DND-41 (cell line): ENCODE data around the gene DNAH2.

Source experiments
- ATAC-seq: fragments of 200-7000 bp; cut with Tn5 transposase; 3 replicates; pipeline ENCODE4 v1.9.1; 2021; ENCODE audit warnings: low read depth; ENCODE audit not compliant: insufficient read depth
- DNase-seq: peaks from one replicate; pipeline ENCODE4 v3.0.0-alpha.2; 2020
- H2AFZ ChIP-seq: 2 replicates; pipeline ENCODE4 v1.6.0; 2012; ENCODE audit warnings: low read depth, low read length
- H3K27ac ChIP-seq: 2 replicates; pipeline ENCODE4 v1.5.1; 2012; ENCODE audit warnings: low read length, inconsistent platforms
- H3K27me3 ChIP-seq: fragments of 200-600 bp; sonication (generic); 2 replicates; pipeline ENCODE4 v1.6.0; 2012; ENCODE audit warnings: low read length, mild to moderate bottlenecking, inconsistent platforms; ENCODE audit not compliant: insufficient read depth, poor library complexity
- H3K36me3 ChIP-seq: 2 replicates; pipeline ENCODE4 v1.5.1; 2012; ENCODE audit warnings: low read length, inconsistent platforms; ENCODE audit not compliant: insufficient read depth
- H3K4me1 ChIP-seq: 2 replicates; pipeline ENCODE4 v1.5.1; 2012; ENCODE audit warnings: mild to moderate bottlenecking, low read length; ENCODE audit not compliant: insufficient read depth
- H3K4me2 ChIP-seq: 2 replicates; pipeline ENCODE4 v1.6.0; 2012; ENCODE audit warnings: mild to moderate bottlenecking, moderate library complexity, low read length, inconsistent platforms; ENCODE audit not compliant: insufficient read depth
- H3K4me3 ChIP-seq, 2 experiments: fragments of 200-600 bp in 1 of 2; shearing (Covaris generic) in 1 of 2; 2 replicates each; pipeline ENCODE4 v1.5.1; 2012 to 2016; ENCODE audit warnings: inconsistent platforms in 2 of 2, low read length in 2 of 2, mild to moderate bottlenecking in 2 of 2, low read depth in 1 of 2, moderate library complexity in 1 of 2
- H3K79me2 ChIP-seq: 2 replicates; pipeline ENCODE4 v1.6.0; 2012; ENCODE audit warnings: low read length, inconsistent platforms; ENCODE audit not compliant: insufficient read depth
- H3K9ac ChIP-seq: 2 replicates; pipeline ENCODE4 v1.6.0; 2012; ENCODE audit warnings: low read depth, mild to moderate bottlenecking, inconsistent platforms, low read length, moderate library complexity
- H3K9me3 ChIP-seq: 2 replicates; pipeline ENCODE4 v1.5.1; 2012; ENCODE audit warnings: low read length, moderate library complexity, mild to moderate bottlenecking, inconsistent platforms; ENCODE audit not compliant: insufficient read depth, severe bottlenecking
- H4K20me1 ChIP-seq: 2 replicates; pipeline ENCODE4 v1.6.0; 2012; ENCODE audit warnings: low read length; ENCODE audit not compliant: insufficient read depth
- EZH2 ChIP-seq: IDR thresholded peaks from 3 replicates; pipeline ENCODE4 v1.6.1; 2012; ENCODE audit warnings: borderline replicate concordance, low read depth, mild to moderate bottlenecking, moderate library complexity, low read length, inconsistent platforms; ENCODE audit not compliant: severe bottlenecking
- TF ChIP-seq, protein P1 (sequence below): IDR thresholded peaks from 2 replicates; pipeline ENCODE4 v1.5.1; 2012; ENCODE audit warnings: borderline replicate concordance, low read length, moderate library complexity, mild to moderate bottlenecking; ENCODE audit not compliant: poor library complexity, severe bottlenecking; ENCODE audit errors: extremely low read depth

DNAH2 gene

GRCh38 chr17:7769854-7770253 is 52.3 kb downstream of the DNAH2 start:
- H4K20me1 ChIP-seq = no peaks in the 10 kb centered on the region
- no peaks in the 10 kb centered on the region for H3K79me2 ChIP-seq
- H3K36me3 ChIP-seq = no peaks in the 10 kb centered on the region
- H3K4me3 ChIP-seq = no peak overlapping the region
- DNase-seq = no peak
- H3K27me3 ChIP-seq = peaks cover 33% of the 10 kb centered on the region
- H3K27ac ChIP-seq = no peak overlapping the region
- H3K4me2 ChIP-seq = no peak overlapping the region
- no peak for ATAC-seq
- H2AFZ ChIP-seq = no peak overlapping the region
- H3K4me1 ChIP-seq = no peaks in the 10 kb centered on the region
- no peak for TF ChIP-seq EZH2
- TF ChIP-seq, protein P1, sequence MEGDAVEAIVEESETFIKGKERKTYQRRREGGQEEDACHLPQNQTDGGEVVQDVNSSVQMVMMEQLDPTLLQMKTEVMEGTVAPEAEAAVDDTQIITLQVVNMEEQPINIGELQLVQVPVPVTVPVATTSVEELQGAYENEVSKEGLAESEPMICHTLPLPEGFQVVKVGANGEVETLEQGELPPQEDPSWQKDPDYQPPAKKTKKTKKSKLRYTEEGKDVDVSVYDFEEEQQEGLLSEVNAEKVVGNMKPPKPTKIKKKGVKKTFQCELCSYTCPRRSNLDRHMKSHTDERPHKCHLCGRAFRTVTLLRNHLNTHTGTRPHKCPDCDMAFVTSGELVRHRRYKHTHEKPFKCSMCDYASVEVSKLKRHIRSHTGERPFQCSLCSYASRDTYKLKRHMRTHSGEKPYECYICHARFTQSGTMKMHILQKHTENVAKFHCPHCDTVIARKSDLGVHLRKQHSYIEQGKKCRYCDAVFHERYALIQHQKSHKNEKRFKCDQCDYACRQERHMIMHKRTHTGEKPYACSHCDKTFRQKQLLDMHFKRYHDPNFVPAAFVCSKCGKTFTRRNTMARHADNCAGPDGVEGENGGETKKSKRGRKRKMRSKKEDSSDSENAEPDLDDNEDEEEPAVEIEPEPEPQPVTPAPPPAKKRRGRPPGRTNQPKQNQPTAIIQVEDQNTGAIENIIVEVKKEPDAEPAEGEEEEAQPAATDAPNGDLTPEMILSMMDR = no peak
- H3K9ac ChIP-seq = no peak overlapping the region
- H3K9me3 ChIP-seq = no peaks in the 10 kb centered on the region

DNA sequence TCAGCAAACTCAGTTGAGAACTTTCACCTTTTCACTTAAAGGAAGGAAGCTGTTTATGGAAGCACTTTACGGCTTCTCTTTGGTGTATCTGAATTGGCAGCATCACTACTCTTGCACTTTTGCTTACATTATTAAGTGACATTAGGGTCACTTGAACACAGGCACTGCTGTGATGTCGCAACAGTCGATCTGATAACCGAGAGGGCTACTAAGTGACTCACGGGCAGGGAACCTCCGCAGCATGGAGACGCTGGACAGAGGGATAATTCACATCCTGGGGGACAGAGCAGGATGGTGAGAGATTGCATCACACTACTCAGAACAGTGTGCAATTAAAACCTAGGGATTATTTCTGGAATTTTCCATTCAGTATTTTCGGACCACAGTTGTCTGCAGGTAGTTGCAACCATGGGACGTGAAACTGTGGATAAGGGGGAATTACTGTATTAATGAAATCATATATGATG is 56.5 kb downstream of the DNAH2 start:
- no peak for ATAC-seq
- Histone ChIP-seq H4K20me1 (no peaks in the 10 kb centered on the region), H3K4me1 (no peaks in the 10 kb centered on the region), H3K9ac (no peak overlapping the region), H3K79me2 (no peaks in the 10 kb centered on the region), H3K9me3 (no peaks in the 10 kb centered on the region), H3K4me2 (no peak overlapping the region), H3K27me3 (peaks cover 43% of the 10 kb centered on the region), H3K27ac (no peak overlapping the region), H3K4me3 (no peak overlapping the region), H2AFZ (no peak overlapping the region), H3K36me3 (no peaks in the 10 kb centered on the region)
- no peak for DNase-seq
- TF ChIP-seq, protein P1 = no peak
- TF ChIP-seq EZH2 = no peak

GRCh38 chr17:7775051-7775450 is 57.5 kb downstream of the DNAH2 start:
- H3K27ac ChIP-seq = no peak overlapping the region
- no peak overlapping the region for H2AFZ ChIP-seq
- no peaks in the 10 kb centered on the region for H4K20me1 ChIP-seq
- H3K36me3 ChIP-seq = no peaks in the 10 kb centered on the region
- H3K4me3 ChIP-seq = no peak overlapping the region
- no peaks in the 10 kb centered on the region for H3K4me1 ChIP-seq
- DNase-seq (no peak), ATAC-seq (no peak)
- no peaks in the 10 kb centered on the region for H3K9me3 ChIP-seq
- no peak overlapping the region for H3K4me2 ChIP-seq
- no peak overlapping the region for H3K9ac ChIP-seq
- peaks cover 43% of the 10 kb centered on the region for H3K27me3 ChIP-seq
- TF ChIP-seq, protein P1 = no peak
- no peak for TF ChIP-seq EZH2
- no peaks in the 10 kb centered on the region for H3K79me2 ChIP-seq

GRCh38 chr17:7777017-7777416 is 59.5 kb downstream of the DNAH2 start:
- Histone ChIP-seq H3K4me1 (no peaks in the 10 kb centered on the region), H3K4me3 (no peak overlapping the region), H2AFZ (no peak overlapping the region), H3K4me2 (no peak overlapping the region), H3K79me2 (no peaks in the 10 kb centered on the region), H3K27me3 (peaks cover 32% of the 10 kb centered on the region), H3K27ac (no peak overlapping the region), H3K36me3 (no peaks in the 10 kb centered on the region), H3K9me3 (no peaks in the 10 kb centered on the region), H3K9ac (no peak overlapping the region), H4K20me1 (no peaks in the 10 kb centered on the region)
- ATAC-seq (no peak), DNase-seq (no peak)
- no peak for TF ChIP-seq EZH2
- TF ChIP-seq, protein P1 = no peak
